H9 (cell line): ENCODE data around the gene TRMT1. TPM values are rescaled to one million over a fixed set of nuclear protein-coding genes. Genes with fewer than 3 reads are reported as not detected.

ENCODE experiments used
- DNase-seq: peaks from one replicate; pipeline ENCODE4 v3.0.0-alpha.2; 2017
- H2AFZ ChIP-seq: one replicate; pipeline ENCODE4 v1.6.1; 2013; ENCODE audit warnings: mild to moderate bottlenecking, low read length, control low read depth, moderate library complexity
- H2AK5ac ChIP-seq: 2 replicates; pipeline ENCODE4 v1.6.1; 2013; ENCODE audit warnings: low read length, control low read depth, mixed read lengths; ENCODE audit not compliant: insufficient read length
- H2BK120ac ChIP-seq: one replicate; pipeline ENCODE4 v1.6.1; 2013; ENCODE audit warnings: low read depth, mild to moderate bottlenecking, low read length, control low read depth, inconsistent platforms; ENCODE audit not compliant: poor library complexity, severe bottlenecking
- H2BK12ac ChIP-seq: 2 replicates; pipeline ENCODE4 v1.6.1; 2013; ENCODE audit warnings: low read length, control low read depth, mixed read lengths, low read depth; ENCODE audit not compliant: insufficient read length
- H2BK15ac ChIP-seq: 2 replicates; pipeline ENCODE4 v1.6.1; 2013; ENCODE audit warnings: low read depth, low read length, control low read depth
- H2BK20ac ChIP-seq: one replicate; pipeline ENCODE4 v1.6.1; 2013; ENCODE audit warnings: low read depth, mild to moderate bottlenecking, low read length, control low read depth, inconsistent platforms; ENCODE audit not compliant: poor library complexity, severe bottlenecking
- H2BK5ac ChIP-seq: 2 replicates; pipeline ENCODE4 v1.6.1; 2013; ENCODE audit warnings: low read length, control low read depth, mixed read lengths; ENCODE audit not compliant: insufficient read length
- H3K14ac ChIP-seq: 2 replicates; pipeline ENCODE4 v1.6.1; 2013; ENCODE audit warnings: low read length, control low read depth; ENCODE audit not compliant: insufficient read depth
- H3K18ac ChIP-seq: 2 replicates; pipeline ENCODE4 v1.6.1; 2013; ENCODE audit warnings: low read depth, mild to moderate bottlenecking, mixed read lengths, low read length, control low read depth; ENCODE audit not compliant: insufficient read length
- H3K23ac ChIP-seq: 2 replicates; pipeline ENCODE4 v1.6.1; 2013; ENCODE audit warnings: low read length, control low read depth, mixed read lengths, low read depth; ENCODE audit not compliant: insufficient read length
- H3K23me2 ChIP-seq: 2 replicates; pipeline ENCODE4 v1.6.1; 2013; ENCODE audit warnings: low read depth, mild to moderate bottlenecking, mixed read lengths, low read length, control low read depth; ENCODE audit not compliant: insufficient read length, poor library complexity, severe bottlenecking
- H3K27ac ChIP-seq: 2 replicates; pipeline ENCODE4 v1.5.1; 2013; ENCODE audit warnings: low read length, control low read depth, mixed read lengths, low read depth; ENCODE audit not compliant: insufficient read length
- H3K27me3 ChIP-seq: 2 replicates; pipeline ENCODE4 v1.6.1; 2013; ENCODE audit warnings: low read length, control low read depth, inconsistent platforms; ENCODE audit not compliant: insufficient read depth
- H3K4ac ChIP-seq: 2 replicates; pipeline ENCODE4 v1.6.1; 2013; ENCODE audit warnings: low read depth, mild to moderate bottlenecking, control low read depth, inconsistent platforms, low read length, moderate library complexity
- H3K4me1 ChIP-seq: 2 replicates; pipeline ENCODE4 v1.6.1; 2013; ENCODE audit warnings: low read length, control low read depth, inconsistent platforms; ENCODE audit not compliant: insufficient read depth
- H3K4me2 ChIP-seq: 2 replicates; pipeline ENCODE4 v1.6.1; 2013; ENCODE audit warnings: low read length, control low read depth, mixed read lengths; ENCODE audit not compliant: insufficient read length, insufficient read depth
- H3K56ac ChIP-seq: 2 replicates; pipeline ENCODE4 v1.6.1; 2013; ENCODE audit warnings: low read depth, mild to moderate bottlenecking, mixed read lengths, low read length, control low read depth; ENCODE audit not compliant: insufficient read length
- H3K79me1 ChIP-seq: 2 replicates; pipeline ENCODE4 v1.6.1; 2013; ENCODE audit warnings: low read depth, mild to moderate bottlenecking, moderate library complexity, low read length, control low read depth, inconsistent platforms; ENCODE audit not compliant: insufficient read depth, poor library complexity, severe bottlenecking
- H3K79me2 ChIP-seq: 2 replicates; pipeline ENCODE4 v1.6.1; 2013; ENCODE audit warnings: low read length, control low read depth, inconsistent platforms; ENCODE audit not compliant: insufficient read depth
- H3K9ac ChIP-seq: 2 replicates; pipeline ENCODE4 v1.6.1; 2013; ENCODE audit warnings: low read length, control low read depth, mixed read lengths; ENCODE audit not compliant: insufficient read length; ENCODE audit errors: extremely low read depth
- H3K9me3 ChIP-seq: one replicate; pipeline ENCODE4 v1.6.1; 2013; ENCODE audit warnings: low read depth, low read length, inconsistent platforms; ENCODE audit not compliant: control insufficient read depth
- H3T11ph ChIP-seq: one replicate; pipeline ENCODE4 v1.6.1; 2013; ENCODE audit warnings: mild to moderate bottlenecking, low read length, control low read depth, inconsistent platforms
- H4K20me1 ChIP-seq: one replicate; pipeline ENCODE4 v1.6.1; 2013; ENCODE audit not compliant: control insufficient read depth, insufficient read length, insufficient read depth
- H4K5ac ChIP-seq: 2 replicates; pipeline ENCODE4 v1.6.1; 2013; ENCODE audit warnings: low read depth, mild to moderate bottlenecking, mixed read lengths, low read length, control low read depth; ENCODE audit not compliant: insufficient read length
- H4K8ac ChIP-seq: replicated peaks from 2 replicates; pipeline ENCODE4 v1.6.1; 2013; ENCODE audit warnings: low read length, control low read depth, mixed read lengths, low read depth; ENCODE audit not compliant: insufficient read length
- H4K91ac ChIP-seq: 2 replicates; pipeline ENCODE4 v1.6.1; 2013; ENCODE audit warnings: low read depth, mild to moderate bottlenecking, moderate library complexity, mixed read lengths, low read length, control low read depth; ENCODE audit not compliant: insufficient read length
- H3K27ac Mint-ChIP-seq, 3 experiments: 2 replicates in 2 of 3; 3 replicates in 1 of 3; pipeline ENCODE4 v1.8.0; 2020 to 2021; ENCODE audit warnings: mixed read lengths in 3 of 3, mild to moderate bottlenecking in 1 of 3, moderate library complexity in 1 of 3
- H3K27me3 Mint-ChIP-seq: 2 replicates; pipeline ENCODE4 v1.8.0; 2021; ENCODE audit warnings: low read depth, mild to moderate bottlenecking, moderate library complexity, mixed read lengths
- H3K36me3 Mint-ChIP-seq, 3 experiments: 2 replicates in 2 of 3; 3 replicates in 1 of 3; pipeline ENCODE4 v1.8.0; 2020 to 2021; ENCODE audit warnings: low read depth in 3 of 3, mixed read lengths in 3 of 3; ENCODE audit not compliant: insufficient read depth in 1 of 3
- H3K4me1 Mint-ChIP-seq, 2 experiments: 2 replicates each; pipeline ENCODE4 v1.8.0; 2020; ENCODE audit warnings: mixed read lengths in 2 of 2
- H3K4me3 Mint-ChIP-seq, 2 experiments: 2 replicates in 1 of 2; 3 replicates in 1 of 2; pipeline ENCODE4 v1.8.0; 2020 to 2021; ENCODE audit warnings: mild to moderate bottlenecking in 2 of 2, mixed read lengths in 2 of 2, moderate library complexity in 1 of 2
- H3K9me3 Mint-ChIP-seq, 2 experiments: 2 replicates in 1 of 2; 3 replicates in 1 of 2; pipeline ENCODE4 v1.8.0; 2020; ENCODE audit warnings: mild to moderate bottlenecking in 2 of 2, mixed read lengths in 2 of 2, moderate library complexity in 1 of 2
- WGBS: extraction: QIAGEN DNeasy Blood & Tissue Kit; methylation state at CpG from one replicate; pipeline ENCODE4 v1.1.7; 2013; ENCODE audit warnings: missing lambda C conversion rate, low lambda C conversion rate, mixed read lengths; ENCODE audit not compliant: insufficient read length; ENCODE audit errors: extremely low coverage; 5-methylcytosine and 5-hydroxymethylcytosine counted together
- total RNA-seq: library from RNA; stranded (reverse); gene quantifications from 2 replicates; pipeline ENCODE4 v1.2.1, GENCODE V29; 2021
- TF ChIP-seq, protein P1 (sequence below): fragments of 200-600 bp; sonication (generic); conservative IDR thresholded peaks from 3 replicates; pipeline ENCODE4 v1.8.0; 2021; ENCODE audit warnings: antibody characterized with exemption, mild to moderate bottlenecking

Gene TRMT1
- total RNA-seq, 1 experiment from 2014 or later: 95.7 TPM

DNA sequence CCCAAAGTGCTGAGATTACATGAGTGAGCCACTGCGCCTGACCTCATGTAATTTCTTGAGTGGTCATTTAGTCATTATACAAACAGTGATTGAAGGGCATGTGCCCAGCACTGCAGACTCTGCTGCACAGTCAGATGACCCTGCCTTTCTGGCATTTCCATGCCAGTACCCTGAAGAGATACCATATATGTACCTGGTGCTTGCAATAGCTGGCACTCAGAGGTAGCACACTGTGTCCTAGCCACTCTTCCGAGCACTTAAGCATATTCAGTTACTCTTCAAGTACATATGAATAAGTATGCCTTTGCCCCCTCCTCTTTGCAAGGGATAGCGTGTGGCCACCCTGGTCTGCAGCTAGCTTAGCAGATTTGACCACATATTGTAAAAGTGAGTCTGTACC is 18.1 kb upstream of the TRMT1 start:
- H3K4me2 ChIP-seq: no peak overlapping the region
- H3K4ac ChIP-seq: no peak overlapping the region
- H3K9me3 Mint-ChIP-seq: no peaks in the 10 kb centered on the region
- H3K27me3 Mint-ChIP-seq: no peaks in the 10 kb centered on the region
- H3K23me2 ChIP-seq: no peaks in the 10 kb centered on the region
- H3K56ac ChIP-seq: no peak overlapping the region
- H2BK15ac ChIP-seq: no peak overlapping the region
- no peak overlapping the region for H2BK5ac ChIP-seq
- no peak overlapping the region for H3K27ac ChIP-seq
- H3K14ac ChIP-seq: no peak overlapping the region
- H2BK20ac ChIP-seq: no peak overlapping the region
- no peak overlapping the region for H2AFZ ChIP-seq
- no peaks in the 10 kb centered on the region for H4K20me1 ChIP-seq
- TF ChIP-seq, protein P1, sequence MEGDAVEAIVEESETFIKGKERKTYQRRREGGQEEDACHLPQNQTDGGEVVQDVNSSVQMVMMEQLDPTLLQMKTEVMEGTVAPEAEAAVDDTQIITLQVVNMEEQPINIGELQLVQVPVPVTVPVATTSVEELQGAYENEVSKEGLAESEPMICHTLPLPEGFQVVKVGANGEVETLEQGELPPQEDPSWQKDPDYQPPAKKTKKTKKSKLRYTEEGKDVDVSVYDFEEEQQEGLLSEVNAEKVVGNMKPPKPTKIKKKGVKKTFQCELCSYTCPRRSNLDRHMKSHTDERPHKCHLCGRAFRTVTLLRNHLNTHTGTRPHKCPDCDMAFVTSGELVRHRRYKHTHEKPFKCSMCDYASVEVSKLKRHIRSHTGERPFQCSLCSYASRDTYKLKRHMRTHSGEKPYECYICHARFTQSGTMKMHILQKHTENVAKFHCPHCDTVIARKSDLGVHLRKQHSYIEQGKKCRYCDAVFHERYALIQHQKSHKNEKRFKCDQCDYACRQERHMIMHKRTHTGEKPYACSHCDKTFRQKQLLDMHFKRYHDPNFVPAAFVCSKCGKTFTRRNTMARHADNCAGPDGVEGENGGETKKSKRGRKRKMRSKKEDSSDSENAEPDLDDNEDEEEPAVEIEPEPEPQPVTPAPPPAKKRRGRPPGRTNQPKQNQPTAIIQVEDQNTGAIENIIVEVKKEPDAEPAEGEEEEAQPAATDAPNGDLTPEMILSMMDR: no peak
- no peak overlapping the region for H4K8ac ChIP-seq
- H3K79me2 ChIP-seq: peaks cover 17% of the 10 kb centered on the region; the same call in 1 of the 2 replicates
- H3K4me1 ChIP-seq: no peaks in the 10 kb centered on the region
- no peak overlapping the region for H4K91ac ChIP-seq
- H3K4me3 Mint-ChIP-seq: no peak overlapping the region
- no peak overlapping the region for H2AK5ac ChIP-seq
- H3K9ac ChIP-seq: no peak overlapping the region
- no peak for DNase-seq
- no peak overlapping the region for H3K18ac ChIP-seq
- no CpG with 5 or more reads among the region's 3 CpGs for whole genome bisulfite sequencing
- peaks cover 11 to 13% of the 10 kb centered on the region in 2 experiments; a peak in 3 of 4 replicates for H3K4me1 Mint-ChIP-seq
- H3K36me3 Mint-ChIP-seq: peaks cover 22 to 67% (median 51%) of the 10 kb centered on the region in 3 experiments; a peak in 6 of 7 replicates
- no peak overlapping the region for H4K5ac ChIP-seq
- H2BK12ac ChIP-seq: no peak overlapping the region
- H3K79me1 ChIP-seq: peaks cover 4% of the 10 kb centered on the region
- H2BK120ac ChIP-seq: no peak overlapping the region
- no peak overlapping the region for H3K23ac ChIP-seq
- 0 out of 7 replicates have a peak overlapping the region, but pooled peaks of 1 of the 3 experiments have one; percentile 23 for H3K27ac Mint-ChIP-seq
- H3T11ph ChIP-seq: no peak overlapping the region
- no peaks in the 10 kb centered on the region for H3K27me3 ChIP-seq
- no peaks in the 10 kb centered on the region for H3K9me3 ChIP-seq
